ENCODE measurements around the gene ANXA6.

Gene ANXA6

GRCh38 chr5:151122828-151123227 is 34.8 kb downstream of the ANXA6 start:
- ATAC-seq (ENCODE audit: low read depth) (no peak), DNase-seq (ENCODE audit: low spot score in 2 of 2) (no peak)
- Mint-ChIP-seq H3K4me1 (peaks cover 24% of the 10 kb centered on the region), H3K4me3 (no peak overlapping the region), H3K27me3 (no peaks in the 10 kb centered on the region), H3K27ac (peak overlapping the region; percentile 45), H3K36me3 (peaks cover 39% of the 10 kb centered on the region), H3K9me3 (no peaks in the 10 kb centered on the region)

- peak overlapping the region; percentile 87 for H3K27ac Mint-ChIP-seq
- H3K4me1 Mint-ChIP-seq = peaks cover 18% of the 10 kb centered on the region
- peaks cover 44% of the 10 kb centered on the region for H3K36me3 Mint-ChIP-seq
These were observed 35.9 kb downstream of the ANXA6 start for GRCh38 chr5:151121665-151122064.

GRCh38 chr5:151121095-151121494 is 36.5 kb downstream of the ANXA6 start:
- Mint-ChIP-seq H3K9me3 (no peaks in the 10 kb centered on the region), H3K36me3 (peaks cover 42% of the 10 kb centered on the region), H3K27ac (peak overlapping the region; percentile 87), H3K4me3 (no peak overlapping the region), H3K27me3 (no peaks in the 10 kb centered on the region), H3K4me1 (peaks cover 13% of the 10 kb centered on the region)
- no peak for ATAC-seq (ENCODE audit: low read depth)
- DNase-seq (ENCODE audit: low spot score in 2 of 2) = no peak

More at GRCh38 chr5:151121665-151122064, 35.9 kb downstream of the ANXA6 start:
- no peaks in the 10 kb centered on the region for H3K9me3 Mint-ChIP-seq
- DNase-seq (ENCODE audit: low spot score in 2 of 2) = no peak
- no peak overlapping the region for H3K4me3 Mint-ChIP-seq
- ATAC-seq (ENCODE audit: low read depth) = no peak
- no peaks in the 10 kb centered on the region for H3K27me3 Mint-ChIP-seq

- H3K27ac Mint-ChIP-seq = no peak overlapping the region
- H3K36me3 Mint-ChIP-seq = peaks cover 38% of the 10 kb centered on the region
These were observed 38.5 kb downstream of the ANXA6 start for GRCh38 chr5:151118913-151119575.

GRCh38 chr5:151115272-151115905 is 42.2 kb downstream of the ANXA6 start:
- Mint-ChIP-seq H3K27ac (peak overlapping the region; percentile 50), H3K4me3 (no peak overlapping the region), H3K4me1 (peaks cover 17% of the 10 kb centered on the region), H3K9me3 (no peaks in the 10 kb centered on the region), H3K27me3 (no peaks in the 10 kb centered on the region), H3K36me3 (peaks cover 35% of the 10 kb centered on the region)
- DNase-seq (ENCODE audit: low spot score in 2 of 2) = peak; percentile 75 to 79
- ATAC-seq (ENCODE audit: low read depth) = peak; percentile 73

More at GRCh38 chr5:151118913-151119575, 38.5 kb downstream of the ANXA6 start:
- no peak for ATAC-seq (ENCODE audit: low read depth)
- H3K9me3 Mint-ChIP-seq = no peaks in the 10 kb centered on the region
- H3K4me3 Mint-ChIP-seq = no peak overlapping the region
- DNase-seq (ENCODE audit: low spot score in 2 of 2) = no peak
- peaks cover 7% of the 10 kb centered on the region for H3K4me1 Mint-ChIP-seq
- no peaks in the 10 kb centered on the region for H3K27me3 Mint-ChIP-seq

- H3K36me3 Mint-ChIP-seq = peaks cover 34% of the 10 kb centered on the region
- no peaks in the 10 kb centered on the region for H3K9me3 Mint-ChIP-seq
- no peak overlapping the region for H3K4me3 Mint-ChIP-seq
- peaks cover 21% of the 10 kb centered on the region for H3K4me1 Mint-ChIP-seq
- no peak overlapping the region for H3K27ac Mint-ChIP-seq
- no peak for ATAC-seq (ENCODE audit: low read depth)
- no peak for DNase-seq (ENCODE audit: low spot score in 2 of 2)
- H3K27me3 Mint-ChIP-seq = no peaks in the 10 kb centered on the region
These were observed 43.9 kb downstream of the ANXA6 start for GRCh38 chr5:151113651-151114050.

- Mint-ChIP-seq H3K27ac (peak overlapping the region; percentile 81), H3K27me3 (no peaks in the 10 kb centered on the region), H3K4me3 (peak overlapping the region; percentile 48), H3K4me1 (peaks cover 31% of the 10 kb centered on the region), H3K36me3 (peaks cover 39% of the 10 kb centered on the region), H3K9me3 (no peaks in the 10 kb centered on the region)
- DNase-seq (ENCODE audit: low spot score in 2 of 2) (no peak), ATAC-seq (ENCODE audit: low read depth) (peak; percentile 23)
These were observed 46.6 kb downstream of the ANXA6 start for GRCh38 chr5:151110992-151111391.

- H3K27me3 Mint-ChIP-seq = no peaks in the 10 kb centered on the region
- no peaks in the 10 kb centered on the region for H3K9me3 Mint-ChIP-seq
- peak overlapping the region; percentile 48 for H3K4me3 Mint-ChIP-seq
- peaks cover 27% of the 10 kb centered on the region for H3K4me1 Mint-ChIP-seq
- H3K36me3 Mint-ChIP-seq = peaks cover 39% of the 10 kb centered on the region
- peak overlapping the region; percentile 81 for H3K27ac Mint-ChIP-seq
- peak; percentile 50 for ATAC-seq (ENCODE audit: low read depth)
- no peak for DNase-seq (ENCODE audit: low spot score in 2 of 2)
These were observed 47.4 kb downstream of the ANXA6 start for GRCh38 chr5:151110122-151110681.

GRCh38 chr5:151108566-151108965 is 49.0 kb downstream of the ANXA6 start:
- ATAC-seq (ENCODE audit: low read depth) (no peak), DNase-seq (ENCODE audit: low spot score in 2 of 2) (no peak)
- Mint-ChIP-seq H3K4me3 (no peak overlapping the region), H3K4me1 (peaks cover 24% of the 10 kb centered on the region), H3K9me3 (no peaks in the 10 kb centered on the region), H3K36me3 (peaks cover 41% of the 10 kb centered on the region), H3K27me3 (no peaks in the 10 kb centered on the region), H3K27ac (no peak overlapping the region)

GRCh38 chr5:151107738-151108520 is 49.6 kb downstream of the ANXA6 start:
- Mint-ChIP-seq H3K4me1 (peaks cover 24% of the 10 kb centered on the region), H3K36me3 (peaks cover 44% of the 10 kb centered on the region), H3K4me3 (no peak overlapping the region), H3K9me3 (no peaks in the 10 kb centered on the region), H3K27me3 (no peaks in the 10 kb centered on the region), H3K27ac (no peak overlapping the region)
- DNase-seq (ENCODE audit: low spot score in 2 of 2) (no peak), ATAC-seq (ENCODE audit: low read depth) (no peak)

- H3K27me3 Mint-ChIP-seq = no peaks in the 10 kb centered on the region
- ATAC-seq (ENCODE audit: low read depth) (no peak), DNase-seq (ENCODE audit: low spot score in 2 of 2) (no peak)
- H3K4me1 Mint-ChIP-seq = peaks cover 24% of the 10 kb centered on the region
- H3K4me3 Mint-ChIP-seq = no peak overlapping the region
- no peaks in the 10 kb centered on the region for H3K9me3 Mint-ChIP-seq
- H3K36me3 Mint-ChIP-seq = peaks cover 41% of the 10 kb centered on the region
- peak overlapping the region; percentile 19 for H3K27ac Mint-ChIP-seq
These were observed 50.5 kb downstream of the ANXA6 start for GRCh38 chr5:151107084-151107483.

GRCh38 chr5:151106509-151106908 is 51.1 kb downstream of the ANXA6 start:
- H3K27me3 Mint-ChIP-seq = no peaks in the 10 kb centered on the region
- H3K27ac Mint-ChIP-seq = peak overlapping the region; percentile 19
- H3K9me3 Mint-ChIP-seq = no peaks in the 10 kb centered on the region
- peaks cover 46% of the 10 kb centered on the region for H3K36me3 Mint-ChIP-seq
- ATAC-seq (ENCODE audit: low read depth) (no peak), DNase-seq (ENCODE audit: low spot score in 2 of 2) (no peak)
- H3K4me3 Mint-ChIP-seq = no peak overlapping the region
- H3K4me1 Mint-ChIP-seq = peaks cover 29% of the 10 kb centered on the region

GRCh38 chr5:151106043-151106442 is 51.5 kb downstream of the ANXA6 start:
- Mint-ChIP-seq H3K4me1 (peaks cover 25% of the 10 kb centered on the region), H3K27me3 (no peaks in the 10 kb centered on the region), H3K36me3 (peaks cover 48% of the 10 kb centered on the region), H3K27ac (peak overlapping the region; percentile 19), H3K9me3 (no peaks in the 10 kb centered on the region), H3K4me3 (no peak overlapping the region)
- ATAC-seq (ENCODE audit: low read depth) = no peak
- no peak for DNase-seq (ENCODE audit: low spot score in 2 of 2)

- no peak for DNase-seq (ENCODE audit: low spot score in 2 of 2)
- Mint-ChIP-seq H3K4me1 (peaks cover 20% of the 10 kb centered on the region), H3K27ac (peak overlapping the region; percentile 79)
These were observed 52.0 kb downstream of the ANXA6 start for GRCh38 chr5:151105561-151105960.

More at GRCh38 chr5:151105561-151105960, 52.0 kb downstream of the ANXA6 start:
- no peak for ATAC-seq (ENCODE audit: low read depth)
- Mint-ChIP-seq H3K4me3 (no peak overlapping the region), H3K9me3 (no peaks in the 10 kb centered on the region), H3K27me3 (no peaks in the 10 kb centered on the region), H3K36me3 (peaks cover 53% of the 10 kb centered on the region)
